ENCODE data around the gene KCNH8. TPM values are rescaled to one million over a fixed set of nuclear protein-coding genes. Genes with fewer than 3 reads are reported as not detected.
"Not testable (repeated sequence)": the region's sequence is repeated elsewhere in the genome, so short reads cannot be mapped to it uniquely, and the experiment has no call there.

Gene KCNH8
- total RNA-seq, 1 experiment from 2014 or later, result not detected

DNA sequence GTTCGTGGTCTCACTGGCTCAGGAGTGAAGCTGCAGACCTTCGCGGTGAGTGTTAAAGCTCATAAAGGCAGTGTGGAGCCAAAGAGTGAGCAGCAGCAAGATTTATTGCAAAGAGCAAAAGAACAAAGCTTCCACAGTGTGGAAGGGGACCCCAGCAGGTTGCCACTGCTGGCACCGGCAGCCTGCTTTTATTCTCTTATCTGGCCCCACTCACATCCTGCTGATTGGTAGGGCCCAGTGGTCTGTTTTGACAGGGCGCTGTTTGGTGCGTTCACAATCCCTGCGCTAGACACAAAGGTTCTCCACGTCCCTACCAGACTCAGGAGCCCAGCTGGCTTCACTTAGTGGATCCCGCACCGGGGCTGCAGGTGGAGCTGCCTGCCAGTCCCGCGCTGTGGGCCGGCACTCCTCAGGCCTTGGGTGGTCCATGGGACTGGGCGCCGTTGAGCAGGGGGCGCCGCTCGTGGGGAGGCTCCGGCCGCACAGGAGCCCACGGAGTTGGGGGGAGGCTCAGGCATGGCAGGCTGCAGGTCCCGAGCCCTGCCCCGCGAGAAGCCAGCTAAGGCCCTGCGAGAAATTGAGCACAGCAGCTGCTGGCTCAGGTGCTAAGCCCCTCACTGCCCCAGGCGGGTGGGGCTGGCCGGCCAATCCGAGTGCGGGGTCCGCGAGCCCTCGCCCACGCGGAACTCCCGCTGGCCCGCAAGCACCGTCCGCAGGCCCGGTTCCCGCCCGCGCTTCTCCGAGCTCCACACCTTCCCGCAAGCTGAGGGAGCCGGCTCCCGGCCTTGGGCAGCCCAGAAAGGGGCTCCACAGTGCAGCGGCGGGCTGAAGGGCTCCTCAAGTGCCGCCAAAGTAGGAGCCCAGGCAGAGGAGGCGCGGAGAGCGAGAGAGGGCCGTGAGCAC lies 85.8 kb downstream of the KCNH8 start:
- DNase-seq (ENCODE audit: low spot score); in situ Hi-C loops (cut with HindIII; ENCODE audit: low sequenced_read_pairs): not testable (repeated sequence)

DNA sequence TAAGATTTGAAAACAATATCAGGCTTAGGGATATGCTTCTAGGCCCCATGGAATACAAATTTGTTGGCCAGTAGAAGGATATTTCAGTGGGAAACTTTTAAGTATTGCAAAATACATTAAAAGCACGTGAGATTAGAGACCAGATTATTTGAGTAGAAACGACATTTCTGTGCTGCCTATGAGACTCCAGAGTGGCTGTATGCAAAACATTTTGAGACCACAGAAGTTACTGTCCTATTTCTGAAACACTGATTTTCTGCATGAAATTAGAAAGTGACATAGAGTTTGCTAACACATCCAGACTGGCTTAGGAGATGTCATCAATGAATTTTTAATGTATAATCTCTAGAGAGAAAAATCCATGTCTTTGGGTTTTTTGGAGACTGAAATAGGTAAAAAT lies 99.8 kb downstream of the KCNH8 start:
- in situ Hi-C loops (cut with HindIII; ENCODE audit: low sequenced_read_pairs), result no loop called here
- DNase-seq (ENCODE audit: low spot score), result no peak

DNA sequence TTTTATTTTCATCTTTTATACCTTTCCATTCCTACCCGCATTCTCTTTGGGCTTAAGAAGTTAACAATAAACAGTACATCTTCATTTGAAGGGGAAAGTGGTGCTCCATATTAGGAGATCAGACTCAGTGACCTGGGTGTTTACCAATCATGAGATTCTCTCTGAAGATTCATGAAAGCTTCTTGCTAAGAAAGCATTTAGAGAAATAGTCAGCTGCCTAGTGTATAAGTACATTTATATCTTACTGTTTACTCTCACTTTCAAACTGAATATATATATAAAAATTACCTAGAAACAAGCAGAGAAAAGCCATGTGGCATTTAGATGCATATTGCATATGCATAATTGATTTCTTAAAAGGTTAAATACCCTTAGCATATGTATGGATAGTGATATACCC lies 100.5 kb downstream of the KCNH8 start:
- in situ Hi-C loops (cut with HindIII; ENCODE audit: low sequenced_read_pairs), result no loop called here
- no peak for DNase-seq (ENCODE audit: low spot score)

DNA sequence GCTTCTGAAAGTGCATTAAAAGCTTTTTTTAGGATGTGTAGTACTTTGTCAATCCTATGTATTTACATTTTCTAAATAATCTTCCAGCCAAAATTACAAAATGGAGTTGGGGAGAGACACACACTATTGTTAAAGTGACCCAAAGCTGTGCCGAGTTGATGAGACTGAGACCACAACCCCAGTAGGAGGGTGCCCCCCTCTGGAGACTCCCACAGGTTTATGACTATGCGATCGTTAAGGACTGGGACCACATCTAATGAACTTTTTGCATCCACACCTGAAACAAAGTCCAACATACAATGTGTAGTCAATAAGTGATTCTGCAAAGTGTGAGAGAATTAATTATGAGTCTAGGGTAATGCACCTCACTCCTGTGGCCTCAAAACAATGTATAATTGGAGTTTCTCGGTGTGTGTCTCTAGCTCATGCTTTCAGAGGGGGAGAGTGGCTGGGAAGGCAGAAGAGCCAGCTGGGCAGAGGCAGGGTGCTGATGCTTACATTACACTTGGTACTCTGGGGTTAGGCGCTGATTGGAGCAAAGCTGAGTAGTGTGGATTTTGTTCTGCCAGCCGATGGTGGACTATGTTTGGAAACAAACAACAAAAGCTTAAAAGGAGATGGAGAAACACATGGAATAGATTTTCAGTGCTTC lies 102.8 kb downstream of the KCNH8 start:
- DNase-seq (ENCODE audit: low spot score), result no peak
- in situ Hi-C loops (cut with HindIII; ENCODE audit: low sequenced_read_pairs), result no loop called here

DNA sequence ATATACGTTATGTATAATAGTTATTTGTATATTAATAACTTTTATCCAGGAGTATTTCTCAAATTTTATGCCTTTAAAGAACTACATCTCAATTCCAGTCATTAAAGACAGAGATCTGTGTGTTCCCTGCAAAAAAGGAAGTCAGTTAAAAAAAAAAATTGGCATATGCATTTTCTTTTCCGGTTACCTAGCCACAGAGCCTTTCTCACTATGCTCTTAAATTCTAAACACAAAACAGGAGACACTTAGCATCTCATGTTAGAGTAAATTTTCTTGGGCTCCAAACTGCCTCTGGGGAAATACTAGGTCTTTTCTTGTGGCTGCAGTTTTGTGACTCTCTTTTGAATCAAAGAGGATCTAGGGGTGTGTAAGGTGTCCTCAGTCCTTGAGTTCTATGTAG lies 105.9 kb downstream of the KCNH8 start:
- in situ Hi-C loops (cut with HindIII; ENCODE audit: low sequenced_read_pairs), result no loop called here

DNA sequence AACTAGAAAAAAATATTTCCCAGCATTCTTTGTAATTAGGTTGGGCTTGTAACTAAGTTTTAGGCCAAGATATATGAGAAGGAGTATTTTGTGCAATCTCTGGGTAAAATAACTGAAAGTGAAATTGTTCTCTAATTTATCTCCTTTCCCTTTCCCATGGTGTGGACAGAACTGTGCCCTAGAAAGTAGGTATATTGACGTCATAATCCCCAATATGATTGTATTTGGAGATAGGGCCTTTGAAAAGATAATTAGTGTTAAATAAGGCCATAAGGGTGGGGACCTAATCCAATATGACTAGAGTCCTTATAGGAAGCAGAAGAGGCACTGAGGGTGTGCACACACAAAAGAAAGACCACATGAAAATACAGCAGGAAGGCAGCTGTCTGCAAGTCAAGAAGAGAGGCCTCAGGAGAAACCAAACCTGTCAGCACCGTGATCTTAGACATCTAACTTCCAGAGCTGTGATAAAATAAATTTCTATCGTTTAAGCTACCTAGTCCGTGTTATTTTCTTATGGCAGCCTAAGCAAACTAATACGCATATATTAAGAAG lies 106.6 kb downstream of the KCNH8 start:
- in situ Hi-C loops (cut with HindIII; ENCODE audit: low sequenced_read_pairs), result no loop called here
- no peak for DNase-seq (ENCODE audit: low spot score)

More for the DNA sequence above, 105.9 kb downstream of the KCNH8 start:
- DNase-seq (ENCODE audit: low spot score), result no peak

DNA sequence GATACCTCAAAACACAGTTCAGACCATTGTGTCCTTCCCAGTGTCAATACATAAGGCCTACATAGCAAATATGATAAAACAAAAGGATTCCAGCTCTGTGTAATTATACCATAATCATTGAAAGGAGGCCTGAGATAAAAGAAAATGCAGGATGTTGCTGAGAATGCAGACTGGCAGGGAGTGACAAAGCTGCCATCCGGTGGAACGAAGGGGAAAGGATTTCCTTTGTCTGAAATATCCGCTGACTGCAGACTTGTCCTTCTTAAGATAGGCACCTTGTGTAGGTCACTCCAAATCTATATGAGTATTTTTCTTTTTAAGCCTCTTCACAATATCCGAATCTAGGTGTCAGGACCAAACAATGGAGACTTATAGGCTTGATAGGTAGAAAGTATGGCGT lies 108.0 kb downstream of the KCNH8 start:
- no peak for DNase-seq (ENCODE audit: low spot score)
- in situ Hi-C loops (cut with HindIII; ENCODE audit: low sequenced_read_pairs), result no loop called here

DNA sequence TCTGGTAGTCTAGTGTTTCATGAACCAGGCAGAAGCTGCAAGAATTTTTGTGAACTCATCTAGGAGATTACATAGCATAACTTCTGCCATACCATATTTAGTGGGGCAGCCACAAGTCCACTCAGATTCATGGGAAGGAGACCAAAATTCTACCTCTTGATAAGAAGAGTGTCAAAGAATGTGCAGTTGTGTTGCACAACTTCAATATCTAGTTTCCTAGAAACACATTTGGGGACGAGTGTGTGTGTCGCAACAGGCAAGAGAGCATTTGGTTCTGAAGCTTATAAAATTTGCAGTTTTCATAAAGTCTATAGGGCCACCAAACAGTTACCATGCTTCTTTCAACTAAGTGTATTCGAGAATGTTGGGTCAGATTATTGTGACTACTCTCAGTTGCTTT lies 115.3 kb downstream of the KCNH8 start:
- DNase-seq (ENCODE audit: low spot score), result no peak
- in situ Hi-C loops (cut with HindIII; ENCODE audit: low sequenced_read_pairs), result no loop called here

DNA sequence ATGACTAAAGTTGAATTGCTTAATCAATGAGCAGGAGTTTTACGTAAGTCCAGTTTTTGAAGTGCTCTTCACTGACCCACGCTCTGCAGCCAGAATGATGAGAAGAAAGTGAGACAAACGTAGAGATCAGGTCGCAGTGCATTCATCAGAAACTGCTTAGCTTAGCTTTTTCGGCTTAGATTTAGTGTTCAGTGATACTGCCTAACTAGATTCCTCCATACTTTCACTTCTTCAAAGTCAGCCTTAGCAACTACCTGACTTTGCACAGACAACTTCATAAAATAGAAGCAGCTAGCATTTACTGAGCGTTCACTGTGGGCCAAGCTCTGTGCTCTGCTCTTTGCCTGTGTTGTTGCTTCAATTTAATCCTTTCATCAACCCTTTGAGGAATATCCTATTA lies 116.1 kb downstream of the KCNH8 start:
- in situ Hi-C loops (cut with HindIII; ENCODE audit: low sequenced_read_pairs), result no loop called here
- DNase-seq (ENCODE audit: low spot score), result no peak

DNA sequence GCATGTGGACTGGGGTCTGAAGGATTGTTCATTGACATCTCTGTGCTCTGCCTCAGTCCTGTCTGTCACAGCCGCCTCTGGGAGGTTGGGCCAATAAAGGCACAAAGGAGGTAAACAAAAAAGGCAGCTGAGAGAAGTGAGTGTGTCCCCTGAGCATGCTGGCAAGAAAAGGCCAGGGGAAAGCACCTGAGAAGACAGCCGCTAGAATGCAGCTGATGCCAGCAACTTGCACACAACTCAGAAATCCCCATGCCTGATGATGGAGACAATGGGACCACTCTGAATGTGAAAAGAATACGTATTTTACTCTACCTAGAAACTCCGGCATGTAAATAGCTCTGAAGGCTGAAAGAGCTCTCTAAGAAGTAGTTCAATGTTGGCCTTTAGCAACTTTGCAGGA lies 118.7 kb downstream of the KCNH8 start:
- in situ Hi-C loops (cut with HindIII; ENCODE audit: low sequenced_read_pairs), result no loop called here
- no peak for DNase-seq (ENCODE audit: low spot score)

DNA sequence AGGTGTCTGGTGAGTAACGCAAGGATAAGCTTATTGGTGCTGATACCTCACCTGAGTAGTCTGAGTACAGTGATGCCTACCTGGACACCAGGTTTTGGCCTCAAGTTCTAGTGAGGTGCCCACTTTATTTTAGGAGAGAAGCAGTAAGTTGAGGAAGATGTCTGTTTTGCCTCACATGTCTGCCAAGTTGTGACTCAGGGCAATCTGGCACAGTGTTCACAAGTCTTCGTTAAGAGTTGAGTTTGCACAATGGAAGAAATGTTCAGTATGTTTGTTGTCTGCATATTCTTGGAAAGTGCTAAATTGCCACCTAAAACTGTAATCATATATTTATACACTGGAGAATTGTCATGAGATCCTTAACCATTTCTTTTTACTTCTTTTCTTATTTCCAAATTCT lies 122.2 kb downstream of the KCNH8 start:
- in situ Hi-C loops (cut with HindIII; ENCODE audit: low sequenced_read_pairs), result no loop called here
- no peak for DNase-seq (ENCODE audit: low spot score)

DNA sequence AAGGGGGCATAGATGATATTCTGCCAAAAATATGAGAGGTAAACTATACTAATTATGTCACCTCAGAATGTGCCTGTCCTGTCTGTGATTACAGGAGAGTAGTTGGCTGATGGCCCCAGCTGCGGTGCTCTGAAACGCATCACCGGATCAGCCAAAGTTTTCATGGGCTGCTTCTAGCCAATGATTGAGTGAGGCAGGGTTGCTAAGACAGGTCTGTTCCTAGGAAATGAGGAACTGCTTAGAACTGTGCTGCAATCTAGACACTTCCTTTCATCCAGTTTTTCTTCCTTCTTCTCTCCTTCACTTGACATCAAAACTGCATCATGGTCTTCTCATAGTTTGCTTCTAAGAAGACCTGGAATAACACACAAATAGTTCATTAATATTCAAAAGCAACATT lies 124.0 kb downstream of the KCNH8 start:
- no peak for DNase-seq (ENCODE audit: low spot score)
- in situ Hi-C loops (cut with HindIII; ENCODE audit: low sequenced_read_pairs), result no loop called here

DNA sequence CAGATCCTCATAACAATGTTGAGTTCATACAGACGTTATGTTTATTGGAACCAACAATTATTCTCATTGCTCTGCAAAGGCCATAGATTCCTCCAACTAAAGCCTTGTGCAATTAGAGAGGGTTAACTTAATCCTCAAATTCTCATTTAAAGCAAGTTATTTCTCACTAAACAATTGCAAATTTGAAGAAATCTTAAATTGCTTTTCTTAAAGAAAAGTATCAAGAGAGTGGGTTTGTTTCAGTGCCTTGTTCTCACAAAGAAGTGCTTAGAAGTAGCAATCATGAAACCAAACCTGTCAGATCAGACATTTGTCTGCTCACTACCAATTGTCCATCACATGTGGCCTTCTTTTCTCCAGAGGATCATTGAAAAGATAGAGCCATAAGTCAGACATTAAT lies 124.8 kb downstream of the KCNH8 start:
- DNase-seq (ENCODE audit: low spot score), result no peak
- in situ Hi-C loops (cut with HindIII; ENCODE audit: low sequenced_read_pairs), result no loop called here

DNA sequence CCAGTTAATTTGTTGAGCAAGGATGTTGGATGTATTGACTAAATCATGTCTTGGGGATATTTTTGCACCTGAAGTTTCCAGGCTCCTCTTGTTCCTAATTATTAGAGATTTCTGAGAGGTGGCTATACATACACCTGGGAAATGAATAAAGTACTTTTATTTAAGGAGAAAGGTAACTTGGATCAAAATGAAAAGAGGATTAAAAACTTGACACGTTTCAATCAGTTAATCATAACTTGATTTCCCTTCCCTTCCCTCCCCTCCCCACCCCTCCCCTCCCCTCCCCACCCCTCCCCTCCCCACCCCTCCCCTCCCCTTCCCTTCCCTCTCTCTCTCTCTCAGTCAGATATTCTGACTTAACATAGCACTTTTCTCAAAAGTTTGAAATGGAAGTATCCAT lies 126.3 kb downstream of the KCNH8 start:
- no peak for DNase-seq (ENCODE audit: low spot score)
- in situ Hi-C loops (cut with HindIII; ENCODE audit: low sequenced_read_pairs), result no loop called here

DNA sequence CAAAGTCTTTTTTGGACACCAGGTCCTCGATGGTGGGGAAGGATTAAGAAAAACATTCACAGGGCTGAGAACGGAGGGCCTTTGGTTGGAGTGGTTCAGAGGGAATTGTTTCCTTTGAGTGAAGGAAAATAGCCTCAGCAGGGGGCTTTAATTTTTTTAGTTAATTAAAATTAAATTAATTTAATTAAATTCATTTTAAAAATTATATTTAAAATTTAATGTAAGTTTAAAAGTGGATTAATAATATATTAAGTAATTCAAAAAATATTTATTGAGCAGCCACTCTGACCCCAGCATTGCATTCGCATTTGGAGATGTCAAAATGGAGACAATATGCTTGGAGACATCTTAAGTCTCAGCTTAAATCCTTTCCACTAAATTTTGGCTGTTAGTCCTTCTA lies 136.7 kb downstream of the KCNH8 start:
- in situ Hi-C loops (cut with HindIII; ENCODE audit: low sequenced_read_pairs), result no loop called here
- DNase-seq (ENCODE audit: low spot score), result no peak

DNA sequence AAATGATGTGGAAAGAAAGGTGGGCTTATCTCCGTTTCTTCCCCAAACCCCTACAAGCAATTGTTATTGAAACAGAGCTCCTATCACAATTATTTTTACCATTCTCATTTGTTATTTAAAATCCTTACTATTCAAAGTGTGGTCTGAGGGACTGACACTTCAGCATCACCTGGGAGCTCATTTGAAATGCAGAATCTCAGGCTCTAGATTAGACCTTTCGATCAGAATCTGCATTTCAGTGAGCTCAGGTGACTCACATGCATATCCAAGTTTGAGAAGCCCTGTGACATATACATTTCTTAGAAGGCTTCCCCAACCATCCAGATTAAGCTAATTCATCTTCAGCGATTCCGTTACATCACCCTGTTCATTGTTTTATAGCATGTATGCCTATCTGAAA lies 145.0 kb downstream of the KCNH8 start:
- in situ Hi-C loops (cut with HindIII; ENCODE audit: low sequenced_read_pairs), result no loop called here
- no peak for DNase-seq (ENCODE audit: low spot score)

DNA sequence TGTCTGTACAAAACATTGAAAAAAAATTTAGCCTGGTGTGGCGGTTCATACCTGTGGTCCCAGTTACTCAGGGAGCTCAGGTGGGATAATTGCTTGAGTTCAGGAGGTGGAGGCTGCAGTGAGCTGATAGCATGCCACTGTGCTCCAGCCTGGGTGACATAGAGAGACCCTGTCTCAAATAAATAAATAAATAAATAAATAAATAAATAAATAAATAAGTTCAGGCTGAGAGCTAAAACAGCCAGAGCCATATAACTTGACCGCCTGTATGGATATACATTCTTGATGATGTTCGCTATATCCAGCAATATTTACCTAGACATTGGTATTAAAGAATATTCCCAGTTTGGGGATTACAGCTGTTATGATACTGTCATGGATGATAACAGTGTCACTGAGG lies 146.9 kb downstream of the KCNH8 start:
- DNase-seq (ENCODE audit: low spot score), result no peak
- in situ Hi-C loops (cut with HindIII; ENCODE audit: low sequenced_read_pairs), result no loop called here

DNA sequence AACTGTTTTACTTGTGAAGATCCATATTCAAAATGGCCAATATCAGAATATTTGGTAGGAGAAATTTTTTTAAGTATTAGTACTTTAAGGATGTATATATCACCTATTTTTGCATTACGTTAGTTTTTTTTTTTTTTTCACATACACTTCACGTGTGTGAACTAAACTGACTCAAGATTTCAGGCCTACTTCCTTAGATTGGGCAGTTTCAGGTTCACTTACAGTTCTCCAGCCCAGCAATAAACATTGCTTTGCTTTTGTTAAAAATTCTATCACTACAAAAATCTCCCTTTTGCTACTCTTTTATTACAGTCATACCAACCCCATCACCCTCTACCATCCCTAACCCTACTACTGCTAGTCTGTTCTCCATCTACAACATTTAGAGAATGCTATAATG lies 183.6 kb downstream of the KCNH8 start:
- in situ Hi-C loops (cut with HindIII; ENCODE audit: low sequenced_read_pairs), result no loop called here
- DNase-seq (ENCODE audit: low spot score), result no peak

DNA sequence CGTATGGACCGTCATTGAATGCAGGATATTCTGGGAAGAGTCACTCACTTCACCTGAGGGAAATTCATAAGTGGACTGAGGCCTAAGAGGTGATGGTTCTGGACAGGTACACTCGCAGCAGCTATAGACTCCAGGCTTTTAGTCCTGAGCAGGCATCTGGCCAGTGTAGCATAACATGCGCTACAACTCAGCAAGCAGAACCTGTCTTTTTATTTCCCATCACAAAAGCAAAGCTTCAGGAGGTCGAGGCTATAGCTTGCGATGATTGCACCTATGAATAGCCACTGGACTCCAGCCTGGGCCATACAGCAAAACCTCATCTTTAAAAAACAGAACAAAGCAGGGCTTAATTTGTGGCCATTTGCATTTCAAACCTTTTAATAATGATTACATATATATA lies 185.8 kb downstream of the KCNH8 start:
- in situ Hi-C loops (cut with HindIII; ENCODE audit: low sequenced_read_pairs), result no loop called here

DNA sequence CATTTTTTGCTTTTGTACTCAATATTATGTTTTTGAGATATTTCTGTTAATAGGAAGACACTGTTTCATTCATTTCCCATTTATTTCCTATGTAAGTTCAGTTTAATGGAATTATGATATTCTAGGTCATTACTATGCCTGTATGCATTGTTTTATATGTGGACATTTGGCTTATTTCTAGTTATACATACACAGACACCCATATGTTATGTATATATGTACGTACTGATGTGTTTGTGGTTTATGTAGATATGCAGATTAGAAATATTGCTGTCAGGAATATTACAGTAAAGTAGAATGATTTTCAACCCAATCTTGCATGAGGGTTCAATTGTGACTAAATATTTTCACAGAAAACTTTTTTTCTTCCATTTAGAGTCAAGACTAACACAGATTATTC lies 190.5 kb downstream of the KCNH8 start:
- DNase-seq (ENCODE audit: low spot score), result no peak
- in situ Hi-C loops (cut with HindIII; ENCODE audit: low sequenced_read_pairs), result no loop called here

More for the DNA sequence above, 185.8 kb downstream of the KCNH8 start:
- no peak for DNase-seq (ENCODE audit: low spot score)

Data from G401 (cell line).